Mucosa of stomach (tissue), 1 donor: ENCODE results near the gene FGF5.
"Not testable (repeated sequence)": the region's sequence is repeated elsewhere in the genome, so short reads cannot be mapped to it uniquely, and the experiment has no call there.

ENCODE experiments used
- H3K27me3 ChIP-seq: one replicate; pipeline ENCODE4 v1.7.0; 2013; ENCODE audit warnings: mild to moderate bottlenecking, low read length; ENCODE audit not compliant: control insufficient read depth, insufficient read depth
- H3K36me3 ChIP-seq: one replicate; pipeline ENCODE4 v1.7.0; 2013; ENCODE audit warnings: low read length; ENCODE audit not compliant: control insufficient read depth, insufficient read depth
- H3K4me1 ChIP-seq: one replicate; pipeline ENCODE4 v1.7.0; 2013; ENCODE audit warnings: mild to moderate bottlenecking, low read length; ENCODE audit not compliant: control insufficient read depth, insufficient read depth
- H3K4me3 ChIP-seq: one replicate; pipeline ENCODE4 v1.7.0; 2013; ENCODE audit warnings: low read length
- H3K9ac ChIP-seq: one replicate; pipeline ENCODE4 v1.7.0; 2013; ENCODE audit warnings: mild to moderate bottlenecking, low read length, moderate library complexity
- H3K9me3 ChIP-seq: one replicate; pipeline ENCODE4 v1.7.0; 2013; ENCODE audit warnings: mild to moderate bottlenecking, low read length, moderate library complexity; ENCODE audit not compliant: control insufficient read depth
- donor health status: Pancreatic carcinoma.

The FGF5 gene

DNA sequence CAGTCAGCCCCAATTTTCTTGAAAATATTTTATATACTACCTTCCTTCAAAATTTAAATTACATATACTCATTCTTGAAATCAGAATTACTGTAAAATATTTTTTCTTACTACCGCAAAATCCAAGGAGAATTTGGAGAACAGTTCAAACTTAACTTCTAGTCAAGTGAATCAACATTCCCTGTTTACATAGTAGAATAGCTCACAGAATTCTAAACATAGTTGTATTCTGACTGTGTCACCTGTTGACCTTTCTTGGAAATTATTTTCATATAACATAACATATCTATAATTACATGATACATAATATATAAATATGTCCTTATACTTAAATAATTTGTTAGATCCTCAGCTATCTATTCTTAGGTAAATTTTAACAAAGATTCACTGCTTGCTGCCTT lies 31.0 kb upstream of the FGF5 start:
- no peak overlapping the region for H3K9ac ChIP-seq
- no peaks in the 10 kb centered on the region for H3K9me3 ChIP-seq
- H3K27me3 ChIP-seq: no peaks in the 10 kb centered on the region
- H3K4me3 ChIP-seq: no peak overlapping the region
- no peaks in the 10 kb centered on the region for H3K36me3 ChIP-seq
- no peaks in the 10 kb centered on the region for H3K4me1 ChIP-seq

DNA sequence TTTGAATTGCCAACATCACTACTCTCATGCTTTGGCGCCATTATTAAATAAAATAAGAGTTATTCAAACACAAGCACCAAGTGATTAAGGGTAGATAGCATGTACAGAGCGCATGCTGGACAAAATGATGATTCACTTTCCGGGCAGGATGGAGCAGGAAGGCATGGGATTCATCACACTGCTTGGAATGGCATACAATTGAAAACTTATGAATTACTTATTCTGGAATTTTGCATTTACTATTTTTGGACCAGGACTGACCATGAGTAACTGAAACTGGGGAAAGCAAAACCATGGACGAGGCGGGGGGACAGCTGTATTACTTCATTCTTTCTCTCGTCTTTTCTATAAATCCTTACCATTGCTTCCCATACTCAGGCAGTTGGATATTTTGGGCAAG lies 28.5 kb upstream of the FGF5 start:
- Histone ChIP-seq H3K36me3 (no peaks in the 10 kb centered on the region), H3K4me1 (no peaks in the 10 kb centered on the region), H3K4me3 (no peak overlapping the region), H3K9ac (no peak overlapping the region), H3K9me3 (no peaks in the 10 kb centered on the region), H3K27me3 (peaks cover 4% of the 10 kb centered on the region)

DNA sequence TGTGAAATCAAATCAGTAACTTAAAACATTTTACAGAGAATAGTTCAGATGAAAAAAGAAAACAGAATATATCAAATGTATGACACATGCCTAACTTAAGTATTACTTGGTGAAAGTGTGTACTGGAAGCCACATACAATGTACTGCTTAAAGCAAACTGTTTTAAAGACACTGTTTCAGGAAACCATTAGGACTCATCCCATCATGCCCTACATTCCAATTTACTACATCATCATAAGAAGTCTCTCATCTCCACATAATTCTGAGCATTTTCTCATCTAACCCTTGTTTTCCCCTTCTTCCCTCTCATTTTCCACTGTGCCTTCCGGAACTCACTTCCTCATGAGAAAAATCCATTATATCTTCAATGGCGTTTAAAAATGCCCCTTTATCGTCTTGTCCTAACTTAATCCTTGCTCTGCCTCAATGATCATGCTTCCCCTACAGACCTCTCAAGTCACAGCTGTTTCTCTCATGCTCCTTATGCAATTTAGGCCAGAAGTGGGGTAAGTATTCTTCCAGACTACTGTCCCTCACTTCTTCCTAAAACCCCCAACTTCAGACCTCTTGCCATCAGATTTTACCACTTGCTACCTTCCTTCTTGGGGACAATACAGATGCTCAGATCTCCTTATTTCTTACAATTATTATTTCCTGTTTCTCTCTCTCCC lies 26.8 kb upstream of the FGF5 start:
- Histone ChIP-seq H3K4me1 (no peaks in the 10 kb centered on the region), H3K4me3 (no peak overlapping the region), H3K9me3 (no peaks in the 10 kb centered on the region), H3K36me3 (no peaks in the 10 kb centered on the region), H3K27me3 (peaks cover 4% of the 10 kb centered on the region), H3K9ac (no peak overlapping the region)

DNA sequence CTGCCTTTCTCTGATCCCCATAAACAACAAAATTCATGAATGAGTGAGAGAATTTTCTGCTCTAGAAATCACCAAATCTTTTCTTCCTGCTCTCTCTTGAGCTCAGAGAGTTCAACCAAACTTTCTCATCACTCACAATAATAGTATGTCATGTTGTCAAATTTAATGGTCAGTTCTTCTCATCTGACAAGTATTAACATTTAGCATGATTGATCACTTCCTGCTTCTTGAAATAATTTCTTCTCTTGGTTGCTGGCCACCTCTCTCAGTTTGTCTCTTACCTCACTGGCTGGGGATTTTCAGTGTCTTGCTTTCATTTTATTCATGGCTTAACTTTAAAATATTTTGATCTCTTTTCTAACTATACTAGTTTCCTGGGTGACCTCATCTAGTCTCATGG lies 25.5 kb upstream of the FGF5 start:
- no peak overlapping the region for H3K4me3 ChIP-seq
- H3K9ac ChIP-seq: no peak overlapping the region
- H3K36me3 ChIP-seq: no peaks in the 10 kb centered on the region
- H3K4me1 ChIP-seq: no peaks in the 10 kb centered on the region
- H3K27me3 ChIP-seq: peaks cover 4% of the 10 kb centered on the region
- H3K9me3 ChIP-seq: no peaks in the 10 kb centered on the region

DNA sequence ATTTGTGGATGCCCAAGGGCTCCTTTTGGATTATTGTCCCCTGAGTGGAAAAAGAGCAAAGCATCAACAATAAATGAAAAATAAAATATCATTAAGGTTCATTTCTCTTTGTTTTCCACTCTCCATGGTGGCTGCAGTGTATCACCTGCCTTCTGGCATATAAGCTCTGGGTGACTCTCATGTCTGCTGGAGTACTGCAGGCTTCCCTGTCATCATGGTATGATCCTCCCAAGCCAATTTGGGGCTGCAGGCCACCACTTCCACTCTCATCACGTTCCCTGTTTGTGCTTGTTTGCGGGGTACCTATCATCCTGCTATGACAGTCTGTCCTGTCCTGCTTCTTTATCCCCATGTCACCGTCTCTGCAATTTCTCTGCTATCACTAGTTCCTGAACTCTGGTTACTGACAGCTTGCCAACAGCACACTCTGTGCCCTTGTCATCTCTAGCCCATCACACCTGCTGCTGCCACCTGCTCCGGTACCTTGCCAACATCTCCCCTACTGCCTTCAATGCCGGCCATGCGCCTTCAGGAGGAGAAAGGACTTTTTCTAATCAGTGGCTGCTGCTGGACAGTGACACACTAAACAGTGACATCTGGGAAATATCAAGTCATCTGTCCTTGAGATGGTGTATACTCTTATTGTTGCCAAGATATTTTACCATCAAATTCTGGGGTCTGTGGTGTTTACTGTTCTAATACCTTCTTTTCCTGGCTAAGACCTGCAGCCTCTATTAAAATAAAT lies 23.0 kb upstream of the FGF5 start:
- no peaks in the 10 kb centered on the region for H3K4me1 ChIP-seq
- no peak overlapping the region for H3K9ac ChIP-seq
- H3K27me3 ChIP-seq: peaks cover 4% of the 10 kb centered on the region
- H3K36me3 ChIP-seq: no peaks in the 10 kb centered on the region
- no peaks in the 10 kb centered on the region for H3K9me3 ChIP-seq
- H3K4me3 ChIP-seq: no peak overlapping the region

DNA sequence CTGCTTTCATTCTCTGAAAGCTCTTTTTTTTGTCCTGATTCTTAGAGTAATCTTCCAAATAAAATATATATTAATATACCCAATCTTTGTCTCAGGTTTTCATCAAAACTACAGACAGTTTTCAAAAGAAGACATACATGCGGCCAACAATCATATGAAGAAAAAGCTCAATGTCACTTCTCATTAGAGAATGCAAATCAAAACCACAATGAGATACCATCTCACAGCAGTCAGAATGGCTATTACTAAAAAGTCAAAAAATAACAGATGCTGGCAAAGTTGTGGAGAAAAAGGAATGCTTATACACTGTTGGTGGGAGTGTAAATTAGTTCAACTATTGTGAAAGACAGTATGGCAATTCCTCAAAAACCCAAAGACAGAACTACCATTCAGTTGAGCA lies 19.0 kb upstream of the FGF5 start:
- H3K36me3 ChIP-seq, H3K4me1 ChIP-seq, H3K9me3 ChIP-seq, H3K4me3 ChIP-seq, H3K27me3 ChIP-seq, H3K9ac ChIP-seq: not testable (repeated sequence)

DNA sequence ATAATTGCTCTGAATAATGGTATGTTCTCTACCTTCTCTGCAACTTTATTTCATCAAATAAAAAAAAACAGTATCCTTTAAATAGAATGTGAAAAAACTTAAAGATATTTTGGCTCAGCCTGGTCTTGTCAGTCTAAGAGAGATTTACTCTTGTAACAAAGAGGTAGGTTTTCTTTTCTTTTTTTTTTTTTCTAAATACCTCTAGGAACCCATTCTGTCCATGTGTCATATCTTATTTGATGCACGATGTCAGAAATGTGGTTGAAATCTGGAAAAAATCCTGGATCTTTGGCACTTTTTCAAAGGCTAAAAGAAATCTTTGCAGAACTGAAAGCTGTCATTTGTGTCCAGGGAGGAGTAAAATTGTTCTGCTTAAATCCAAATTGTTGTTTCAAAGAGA lies 17.3 kb upstream of the FGF5 start:
- H3K9me3 ChIP-seq: no peaks in the 10 kb centered on the region
- no peaks in the 10 kb centered on the region for H3K4me1 ChIP-seq
- no peaks in the 10 kb centered on the region for H3K27me3 ChIP-seq
- H3K36me3 ChIP-seq: no peaks in the 10 kb centered on the region
- H3K4me3 ChIP-seq: no peak overlapping the region
- H3K9ac ChIP-seq: no peak overlapping the region

DNA sequence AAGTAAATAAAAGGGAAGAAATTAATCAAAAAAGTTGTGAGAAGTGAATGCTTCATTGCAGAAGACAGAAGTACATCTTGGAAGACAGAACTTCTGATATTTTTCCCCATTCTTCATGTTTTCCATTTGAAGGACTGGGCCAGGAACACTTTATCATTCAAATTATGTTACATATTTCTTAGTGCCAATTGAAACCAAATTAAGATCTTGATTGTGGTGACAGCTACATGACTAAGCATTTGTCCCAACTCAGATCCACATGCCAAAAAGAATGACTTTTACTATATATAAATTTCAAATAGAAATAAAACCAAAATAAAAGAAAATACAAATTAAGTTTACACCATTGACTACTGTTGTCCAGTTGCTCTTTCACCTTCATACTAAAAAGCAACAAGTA lies 14.0 kb upstream of the FGF5 start:
- Histone ChIP-seq H3K27me3 (no peaks in the 10 kb centered on the region), H3K4me1 (no peaks in the 10 kb centered on the region), H3K9me3 (no peaks in the 10 kb centered on the region), H3K4me3 (no peak overlapping the region), H3K9ac (no peak overlapping the region), H3K36me3 (no peaks in the 10 kb centered on the region)

DNA sequence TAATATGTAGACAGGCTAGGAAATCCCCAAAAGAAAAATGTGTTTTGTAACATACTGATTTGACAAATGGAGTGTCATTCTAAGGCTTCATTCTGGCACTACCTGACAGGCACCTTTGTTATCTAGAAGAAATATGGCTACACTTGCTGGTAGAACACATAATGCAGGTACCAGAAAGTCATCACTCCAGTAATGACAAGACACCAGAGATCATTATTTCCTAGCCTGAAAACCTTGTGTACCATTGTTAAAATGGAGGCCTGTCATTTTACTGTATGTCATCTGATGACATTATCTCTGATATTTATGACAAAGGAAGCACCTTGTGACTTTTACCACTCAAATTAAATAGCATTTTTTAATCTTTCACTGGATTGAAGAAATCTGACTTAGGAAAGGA lies 13.5 kb upstream of the FGF5 start:
- no peak overlapping the region for H3K4me3 ChIP-seq
- H3K9ac ChIP-seq: no peak overlapping the region
- H3K9me3 ChIP-seq: no peaks in the 10 kb centered on the region
- no peaks in the 10 kb centered on the region for H3K27me3 ChIP-seq
- no peaks in the 10 kb centered on the region for H3K4me1 ChIP-seq
- H3K36me3 ChIP-seq: no peaks in the 10 kb centered on the region

DNA sequence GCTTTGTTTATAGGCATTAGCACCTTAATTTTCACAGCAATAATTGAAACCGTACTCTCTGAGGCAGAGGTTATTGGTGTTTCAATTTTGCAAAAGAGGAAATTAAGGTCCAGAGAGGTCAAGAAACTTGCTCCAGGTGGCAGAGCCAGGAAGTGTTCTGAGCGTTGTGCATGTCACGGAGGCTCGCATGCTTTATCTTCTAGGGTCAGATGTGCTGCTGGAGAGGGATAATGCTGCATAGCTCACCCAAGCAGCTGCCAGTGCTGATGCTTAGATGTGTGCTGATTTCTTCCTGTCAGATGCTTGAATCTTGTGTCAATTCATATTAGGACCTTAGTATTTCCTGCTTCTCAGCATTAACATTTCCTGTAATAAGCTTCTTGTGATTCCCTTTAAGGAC lies 13.0 kb upstream of the FGF5 start:
- H3K4me3 ChIP-seq: no peak overlapping the region
- no peak overlapping the region for H3K9ac ChIP-seq

DNA sequence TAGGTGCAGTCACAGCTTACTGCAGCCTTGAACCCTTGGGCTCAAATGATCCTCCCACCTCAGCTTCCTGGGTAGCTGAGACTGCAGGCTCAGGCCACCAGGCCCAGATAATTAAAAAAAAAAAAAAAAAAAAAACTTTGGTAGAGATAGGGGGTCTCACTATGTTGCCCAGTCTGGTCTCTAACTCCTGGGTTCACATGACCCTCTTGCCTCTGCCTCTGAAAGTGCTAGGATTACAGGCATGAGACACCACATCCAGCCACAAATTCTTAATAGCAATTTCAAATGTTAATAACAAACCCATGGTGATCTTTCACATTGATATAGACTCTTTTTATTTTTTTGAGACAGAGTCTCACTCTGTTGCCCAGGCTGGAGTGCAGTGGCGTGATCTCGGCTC lies 12.3 kb upstream of the FGF5 start:
- Histone ChIP-seq H3K36me3 (no peaks in the 10 kb centered on the region), H3K9ac (no peak overlapping the region), H3K9me3 (no peaks in the 10 kb centered on the region), H3K4me1 (no peaks in the 10 kb centered on the region), H3K27me3 (no peaks in the 10 kb centered on the region), H3K4me3 (no peak overlapping the region)

More for the DNA sequence above, 13.0 kb upstream of the FGF5 start:
- Histone ChIP-seq H3K27me3 (no peaks in the 10 kb centered on the region), H3K36me3 (no peaks in the 10 kb centered on the region), H3K9me3 (no peaks in the 10 kb centered on the region), H3K4me1 (no peaks in the 10 kb centered on the region)

DNA sequence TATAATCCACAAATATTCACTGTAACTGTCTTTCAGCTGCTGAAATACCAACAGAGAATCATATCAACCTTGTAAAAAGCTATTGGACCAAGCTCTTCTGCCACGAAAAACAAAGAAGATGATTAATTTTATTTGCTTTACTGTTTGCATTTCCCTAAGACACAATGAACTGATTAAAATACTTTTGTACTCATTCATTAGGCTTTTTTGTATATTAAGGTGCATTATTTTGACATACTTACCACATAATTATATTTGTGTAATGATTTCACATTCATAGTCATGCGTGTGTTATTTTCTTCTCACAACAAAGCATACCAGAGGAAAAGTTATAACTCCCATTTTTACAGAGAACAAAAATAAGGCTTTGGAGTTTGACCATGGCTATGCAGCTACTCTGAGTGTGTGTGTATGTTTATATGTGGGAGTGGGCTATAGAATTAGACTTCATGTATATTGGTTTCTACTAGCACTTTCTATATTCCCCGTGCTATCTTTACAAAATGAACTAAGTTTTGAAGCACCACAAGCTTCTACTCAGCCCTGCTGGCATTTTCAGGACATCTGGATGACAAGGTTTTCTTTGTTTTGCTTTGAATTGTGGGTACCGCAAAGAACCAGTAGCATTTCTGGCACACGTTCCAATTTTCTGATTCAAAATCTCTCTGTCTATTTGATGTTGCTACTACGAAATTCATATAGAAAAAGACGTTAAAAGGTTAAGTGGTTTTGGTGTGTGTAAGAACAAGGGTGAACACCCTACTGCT lies 11.0 kb upstream of the FGF5 start:
- no peak overlapping the region for H3K9ac ChIP-seq
- no peak overlapping the region for H3K4me3 ChIP-seq
- H3K4me1 ChIP-seq: no peaks in the 10 kb centered on the region
- H3K36me3 ChIP-seq: no peaks in the 10 kb centered on the region
- no peaks in the 10 kb centered on the region for H3K9me3 ChIP-seq
- H3K27me3 ChIP-seq: peaks cover 3% of the 10 kb centered on the region
